Activated CD8-positive, alpha-beta memory T cell treated with anti-CD3 and anti-CD28 coated beads for 4 hours (primary cell): Measurements from ENCODE around the gene LRBA.
"Not testable (repeated sequence)": the region's sequence is repeated elsewhere in the genome, so short reads cannot be mapped to it uniquely, and the experiment has no call there.

Source experiments
- DNase-seq, 2 donors: peaks; one replicate each; pipeline ENCODE4 v3.0.0-alpha.2; 2020; ENCODE audit warnings: low read depth in 2 of 2

LRBA gene

DNA sequence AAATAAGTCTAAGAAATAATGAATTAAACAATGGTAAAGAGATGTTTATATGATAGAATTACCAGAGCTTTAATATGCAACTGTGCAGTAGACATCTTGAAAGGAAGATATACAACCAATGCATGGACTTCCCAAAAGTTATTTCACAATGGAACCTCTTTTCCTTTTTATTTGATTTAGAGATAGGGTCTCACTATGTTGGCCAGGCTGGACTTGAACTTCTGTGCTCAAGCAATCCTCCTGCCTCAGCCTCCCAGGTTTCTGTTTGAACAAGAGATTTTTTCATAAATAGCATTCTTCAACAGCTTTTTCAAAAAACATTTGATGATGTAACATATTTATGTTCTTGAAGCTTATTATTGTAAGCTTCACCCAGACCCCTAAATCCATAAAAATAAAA is 72.0 kb downstream of the LRBA start:
- no peak for DNase-seq

- no peak for DNase-seq
Observed at GRCh38 chr4:150942539-150942938, 72.5 kb downstream of the LRBA start.

GRCh38 chr4:150940123-150940522 is 75.0 kb downstream of the LRBA start:
- no peak for DNase-seq

DNA sequence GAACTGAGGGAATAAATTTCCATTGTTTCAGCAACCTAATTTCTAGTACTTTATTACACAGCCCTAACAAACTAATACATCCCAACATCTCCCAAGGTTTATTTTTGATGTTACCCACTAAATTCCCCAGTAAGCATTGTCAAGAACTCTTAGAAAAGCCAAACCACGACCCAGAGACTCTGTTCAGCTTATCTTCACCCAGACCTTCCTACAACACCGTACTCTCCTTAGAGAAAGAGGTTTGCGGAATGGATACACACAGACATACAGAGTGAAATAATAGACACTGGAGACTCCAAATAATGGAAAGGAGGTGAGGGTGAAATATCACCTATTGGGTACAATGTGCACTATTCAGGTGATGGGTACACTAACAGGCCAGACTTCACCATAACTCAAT is 75.6 kb downstream of the LRBA start:
- DNase-seq = no peak

DNA sequence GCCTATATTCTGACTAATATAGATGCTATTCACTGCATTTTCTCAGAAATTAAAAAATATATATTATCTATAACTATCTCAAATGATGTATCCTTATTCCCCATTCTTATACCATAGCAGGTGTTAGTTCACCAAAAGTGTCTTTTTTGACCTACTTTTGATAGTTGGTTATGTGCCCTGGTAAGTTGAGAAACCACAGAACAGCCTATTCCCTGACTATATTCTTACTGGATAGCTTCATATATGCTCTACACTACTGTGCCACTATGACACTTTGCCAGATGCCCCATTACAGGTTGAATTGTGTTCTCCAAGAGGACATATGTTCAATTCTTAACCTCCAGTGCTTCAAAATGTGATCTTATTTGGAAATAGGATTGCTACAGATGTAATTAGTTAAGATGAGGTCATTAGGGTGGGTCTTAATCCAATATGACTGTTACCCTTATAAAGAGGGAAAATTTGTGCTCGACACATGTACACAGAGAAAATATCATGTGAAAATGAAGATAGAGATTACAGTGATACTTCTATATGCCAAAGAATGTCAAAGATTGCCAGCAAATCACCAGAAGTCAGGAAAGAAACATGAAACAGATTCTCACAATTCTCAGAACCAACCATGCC is 76.1 kb downstream of the LRBA start:
- no peak for DNase-seq

GRCh38 chr4:150938417-150938816 is 76.7 kb downstream of the LRBA start:
- DNase-seq = no peak

GRCh38 chr4:150934022-150934421 is 81.1 kb downstream of the LRBA start:
- DNase-seq = no peak

DNA sequence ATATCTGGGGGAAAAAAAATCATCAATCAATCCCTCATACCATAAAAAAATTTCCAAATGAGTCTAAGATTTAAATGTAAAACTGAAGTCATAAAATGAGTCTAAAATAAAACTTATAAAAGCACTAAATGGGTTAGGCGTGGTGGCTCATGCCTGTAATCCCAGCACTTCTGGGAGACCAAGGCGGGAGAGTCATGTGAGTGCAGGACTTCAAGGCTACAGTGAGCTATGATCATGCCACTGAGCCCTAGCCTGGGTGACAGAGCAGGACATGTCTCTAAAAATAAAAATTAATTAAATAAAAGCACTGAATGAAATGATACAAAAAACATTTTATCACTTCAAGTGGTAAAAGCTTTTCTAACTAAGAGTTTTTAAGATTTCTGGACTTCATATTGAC is 83.3 kb downstream of the LRBA start:
- no peak for DNase-seq

DNA sequence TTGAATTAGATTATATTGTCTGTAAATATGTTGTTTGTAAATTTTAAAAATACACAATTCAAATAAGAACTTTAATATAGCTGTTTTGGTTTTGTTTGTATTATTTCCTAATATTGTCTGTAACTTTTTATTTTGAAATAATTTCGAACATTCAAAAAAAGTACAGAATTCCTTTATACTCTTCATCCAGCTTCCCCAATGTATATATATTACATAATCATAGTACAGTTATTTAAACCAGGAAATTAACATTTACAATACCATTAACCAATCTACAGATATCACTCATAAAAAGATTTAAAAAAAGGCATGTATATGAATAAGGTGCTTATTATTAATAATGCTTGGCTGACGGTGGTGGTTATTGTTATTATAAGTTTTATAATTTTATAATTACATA is 84.1 kb downstream of the LRBA start:
- DNase-seq = no peak

DNA sequence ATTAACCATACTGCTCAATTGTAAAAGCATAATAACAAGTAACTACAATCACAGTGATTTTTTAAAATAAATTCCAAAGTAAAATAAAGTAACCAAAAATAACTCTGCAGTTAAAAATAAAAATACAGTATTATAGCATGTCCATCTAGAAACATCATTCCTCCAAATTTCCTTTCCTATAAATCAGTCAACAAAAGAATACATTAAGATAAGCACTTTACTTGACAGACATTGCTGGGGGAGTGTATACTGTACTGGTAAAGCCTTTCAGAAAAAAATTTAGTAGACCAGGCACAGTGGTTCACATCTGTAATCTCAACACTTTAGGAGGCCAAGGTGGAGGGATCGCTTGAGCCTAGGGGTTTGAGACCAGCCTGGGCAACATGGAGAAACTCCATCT is 91.1 kb downstream of the LRBA start:
- no peak for DNase-seq

- not testable (repeated sequence) for DNase-seq
Observed at GRCh38 chr4:150921486-150921885, 93.6 kb downstream of the LRBA start.

- DNase-seq = not testable (repeated sequence)
Observed at GRCh38 chr4:150918562-150918961, 96.5 kb downstream of the LRBA start.

DNA sequence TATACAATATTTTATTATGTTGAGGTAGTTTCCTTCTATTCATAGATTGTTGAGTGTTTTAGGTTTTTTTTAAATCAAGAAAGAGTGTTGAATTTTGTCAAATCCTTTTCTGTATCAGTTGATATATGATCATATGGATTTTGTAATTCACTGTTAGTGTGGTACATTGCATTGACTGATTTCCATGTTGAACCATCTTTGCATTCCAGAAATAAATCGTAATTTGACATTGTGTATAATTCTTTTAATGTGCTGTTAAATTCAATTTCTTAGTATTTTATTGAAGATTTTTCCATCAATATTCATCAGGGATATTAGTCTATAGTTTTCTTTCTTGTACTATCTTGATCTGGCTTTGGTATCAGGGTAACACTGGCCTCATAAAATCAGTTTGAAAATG is 103.8 kb downstream of the LRBA start:
- DNase-seq = no peak

GRCh38 chr4:150909116-150909515 is 106.0 kb downstream of the LRBA start:
- DNase-seq = no peak

DNA sequence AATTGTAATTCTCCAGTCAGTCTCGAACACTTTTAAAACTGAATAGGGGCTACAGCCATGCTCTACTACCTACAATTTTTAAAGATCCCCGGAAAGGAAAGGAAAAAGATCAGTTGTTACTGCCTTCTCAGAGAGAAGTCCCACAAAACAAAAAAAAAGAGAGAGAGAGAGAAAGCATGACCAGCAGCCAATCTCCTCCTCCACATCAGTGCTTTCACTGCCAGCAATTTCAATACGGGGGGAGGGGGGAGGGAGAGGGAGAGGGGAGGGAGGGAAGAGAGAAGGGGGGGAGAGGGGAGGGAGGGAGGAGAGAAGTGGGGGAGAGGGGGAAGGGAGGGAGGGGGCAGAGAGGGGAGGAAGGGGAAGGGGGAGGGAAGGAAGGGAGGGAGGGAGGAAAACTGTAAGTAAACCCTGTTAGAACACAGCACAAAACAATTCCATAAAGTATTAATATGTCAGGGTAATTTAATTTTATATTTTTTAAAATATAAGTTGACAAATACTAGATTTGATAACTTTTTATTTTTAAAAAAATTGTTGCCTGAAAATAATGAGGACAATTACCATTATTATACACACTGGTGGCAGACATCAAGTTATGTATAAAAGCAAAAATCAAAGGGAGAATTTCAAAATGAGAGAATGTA is 108.0 kb downstream of the LRBA start:
- DNase-seq = no peak

DNA sequence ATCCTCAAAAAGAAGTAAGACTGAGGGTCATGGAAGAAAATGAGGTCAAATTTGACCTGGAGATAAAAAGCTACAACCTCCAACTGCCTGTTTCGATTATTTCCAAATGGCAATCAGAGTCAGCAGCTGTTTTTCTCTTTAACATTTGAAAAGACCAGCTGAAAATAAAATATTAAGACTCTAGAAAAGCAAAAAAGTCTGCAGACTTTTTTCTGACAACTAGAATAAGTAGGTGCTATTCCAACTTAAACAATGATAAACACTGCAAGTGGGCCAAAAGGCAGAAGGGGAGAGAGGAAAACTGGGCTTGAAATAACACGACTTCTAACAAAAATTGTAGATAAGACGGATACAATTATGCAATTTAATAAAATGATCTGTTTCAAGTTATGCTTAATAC is 110.4 kb downstream of the LRBA start:
- no peak for DNase-seq

DNA sequence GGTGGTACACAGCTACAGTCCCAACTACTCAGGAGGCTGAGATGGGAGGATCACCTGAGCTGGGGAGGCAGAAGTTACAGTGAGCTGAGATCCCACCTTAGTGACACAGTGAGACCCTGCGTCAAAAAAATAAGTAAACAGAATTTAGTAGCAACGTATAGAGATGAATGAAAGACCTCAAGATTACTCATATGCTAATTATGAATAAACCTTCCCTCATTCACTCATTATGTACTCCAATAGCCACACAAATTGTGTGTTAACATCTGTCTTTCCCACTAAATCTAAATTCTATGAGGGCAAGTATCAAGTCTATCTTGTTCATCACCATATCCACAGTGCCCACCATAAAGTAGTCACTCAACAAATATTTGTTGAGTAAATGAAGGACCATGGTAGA is 111.5 kb downstream of the LRBA start:
- DNase-seq = no peak

DNA sequence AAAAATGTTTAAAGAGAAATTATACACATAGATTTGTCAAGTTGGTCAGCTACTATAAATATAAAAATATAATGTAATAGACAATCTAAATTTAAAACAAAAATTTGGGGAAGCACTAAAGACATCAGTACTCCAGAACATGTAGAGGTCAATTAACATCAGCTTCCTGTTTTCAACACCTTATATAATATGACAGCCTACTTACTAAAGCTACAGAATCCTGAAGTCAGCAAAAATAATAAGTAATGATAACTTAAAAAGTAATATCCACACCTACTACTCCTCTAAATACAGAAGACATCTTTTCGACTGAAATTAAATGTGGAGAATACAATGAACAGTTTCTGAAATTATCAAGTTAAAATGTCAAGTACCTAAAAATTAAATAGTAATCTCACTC is 118.6 kb downstream of the LRBA start:
- no peak for DNase-seq

DNA sequence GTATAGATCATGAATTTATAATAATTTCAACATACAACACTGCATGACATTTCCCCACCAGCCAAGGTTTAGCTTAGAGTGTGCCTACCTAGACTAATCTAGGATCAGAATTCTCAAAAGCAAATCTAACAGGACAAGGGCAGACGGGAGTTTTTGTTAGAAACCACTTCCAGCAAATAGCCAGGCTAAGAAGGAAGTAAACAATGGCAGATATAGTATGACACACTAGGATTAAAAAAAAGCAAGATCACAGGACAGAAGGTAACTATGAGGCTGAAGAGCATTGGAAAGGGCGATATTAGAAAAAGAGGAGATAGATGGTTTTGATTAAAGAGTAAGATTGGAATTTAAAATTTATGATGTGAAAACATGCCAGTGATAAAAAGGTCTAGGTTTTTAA is 124.8 kb downstream of the LRBA start:
- DNase-seq = no peak

GRCh38 chr4:150889306-150889705 is 125.8 kb downstream of the LRBA start:
- DNase-seq = no peak

DNA sequence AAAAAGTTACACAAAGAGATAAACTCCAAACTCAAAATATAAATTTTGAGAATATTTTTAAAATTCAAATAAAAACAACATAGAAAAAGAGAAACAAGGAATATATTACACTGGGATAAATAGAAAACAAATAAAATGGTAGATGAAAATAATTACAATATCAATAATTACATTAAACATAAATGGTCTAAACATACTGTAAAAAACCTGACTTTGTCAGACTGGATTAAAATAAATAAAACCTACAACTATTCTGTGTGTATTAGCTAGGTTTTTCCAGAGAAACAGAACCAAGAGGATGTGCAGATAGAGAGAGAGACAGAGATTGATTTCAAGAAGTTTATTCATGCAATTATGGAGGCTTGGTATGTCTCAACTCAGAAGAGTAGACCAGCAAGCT is 126.5 kb downstream of the LRBA start:
- DNase-seq = no peak

GRCh38 chr4:150888217-150888616 is 126.9 kb downstream of the LRBA start:
- no peak for DNase-seq

- DNase-seq = no peak
Observed at GRCh38 chr4:150886597-150886996, 128.5 kb downstream of the LRBA start.

DNA sequence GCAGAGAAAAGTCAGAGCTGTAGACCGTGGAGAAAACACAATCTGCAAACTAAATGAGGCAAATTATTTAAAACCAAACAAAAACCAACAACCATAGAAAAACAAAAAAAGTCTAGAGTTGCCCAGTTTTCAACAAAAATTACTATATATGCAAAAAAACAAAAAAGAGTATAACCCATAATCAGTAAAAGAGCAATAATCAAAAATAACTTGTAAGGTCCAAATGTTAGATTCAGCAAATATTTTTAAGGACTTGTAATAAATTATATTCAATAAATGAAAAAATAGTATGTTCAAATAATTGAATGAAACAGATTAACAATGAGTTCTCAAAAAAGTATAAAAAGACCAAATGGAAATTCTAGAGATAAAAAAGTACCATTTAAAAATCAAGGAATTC is 130.5 kb downstream of the LRBA start:
- no peak for DNase-seq
